ENCODE results near the gene SERF1B.
"Not testable (repeated sequence)": the region's sequence is repeated elsewhere in the genome, so short reads cannot be mapped to it uniquely, and the experiment has no call there.

SERF1B gene

DNA sequence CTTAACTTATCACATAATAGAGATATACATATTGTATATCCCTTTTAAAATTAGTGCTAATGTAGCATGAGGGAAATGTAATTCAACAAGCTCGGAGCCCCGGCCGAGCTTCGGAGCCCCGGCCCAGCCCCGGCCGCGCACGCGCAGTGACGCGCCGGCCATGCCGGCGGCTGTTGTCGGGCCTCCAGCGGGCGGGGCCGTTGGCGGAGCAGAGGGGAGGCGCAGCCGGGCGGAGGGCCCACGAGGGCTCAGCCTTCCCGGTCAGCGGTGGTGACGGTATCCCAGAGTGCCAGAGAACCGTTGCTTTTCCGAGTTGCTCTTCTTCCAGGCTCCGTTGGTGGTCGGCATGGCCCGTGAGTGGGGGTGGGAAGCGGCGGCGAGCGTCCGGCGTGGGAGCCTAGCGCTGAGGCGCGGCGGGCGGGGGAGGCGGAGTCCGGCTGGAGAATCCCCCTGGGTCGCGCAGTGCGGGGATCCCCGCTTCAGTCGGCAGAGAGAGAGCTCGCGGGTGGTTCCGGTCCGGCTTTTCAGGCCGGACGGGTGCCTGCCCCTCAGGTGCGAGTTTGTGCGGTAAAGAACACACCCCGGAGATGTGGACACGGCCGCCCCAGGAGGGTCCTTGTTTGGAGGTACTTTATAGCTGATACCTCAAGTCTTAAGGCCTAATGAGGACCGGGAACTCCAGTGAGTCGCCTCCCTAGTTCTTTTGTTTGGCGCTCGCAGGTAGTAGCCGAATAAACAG, at the start of gene SERF1B:
Gene SERF1B, plus strand, starts transcription at position 146 of the 739 bp plus-strand sequence. Its CDS starts 201 bp downstream, at position 347.
- DNase-seq (ENCODE audit: low read depth in 2 of 3, low spot score in 1 of 3) = not testable (repeated sequence)

DNA sequence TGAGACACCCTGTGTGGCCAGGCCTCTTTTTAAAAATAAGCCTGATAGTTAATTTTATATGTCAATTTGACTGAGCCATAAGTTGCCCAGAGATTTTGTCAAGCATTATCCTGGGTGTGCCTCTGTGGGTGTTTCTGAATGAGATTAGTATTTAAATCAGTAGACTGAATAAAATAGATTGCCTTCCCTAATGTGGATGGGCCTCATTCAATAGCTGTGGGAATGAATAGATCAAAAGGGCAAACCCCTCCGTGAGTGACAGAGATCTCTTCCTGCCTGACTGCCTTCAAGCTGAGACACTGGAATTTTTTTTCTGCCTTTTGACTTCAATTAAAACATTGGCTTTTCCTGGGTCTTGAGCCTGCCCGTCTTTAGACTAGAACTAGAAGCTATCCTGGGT, 33.3 kb upstream of the SERF1B start:
- DNase-seq (ENCODE audit: low read depth in 2 of 3, low spot score in 1 of 3) = not testable (repeated sequence)

DNA sequence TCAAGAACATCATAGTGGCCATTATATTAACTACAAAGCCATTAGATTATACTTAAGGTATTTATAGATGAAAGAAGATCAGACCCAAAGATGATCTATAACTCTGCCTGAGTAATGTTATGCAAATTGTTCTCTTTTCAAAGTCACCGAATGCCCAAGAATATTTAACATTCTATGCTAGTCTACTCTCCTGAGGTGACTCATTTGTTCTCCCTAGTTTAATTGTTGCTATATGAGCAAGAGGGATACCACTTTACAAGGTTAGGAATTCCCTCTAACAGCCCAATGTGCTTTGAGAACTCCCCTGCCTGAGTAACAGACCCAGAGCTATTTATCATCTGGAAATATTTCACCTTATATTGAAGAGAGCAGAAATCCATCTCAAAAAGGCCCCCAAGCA, 29.5 kb upstream of the SERF1B start:
- not testable (repeated sequence) for DNase-seq (ENCODE audit: low read depth in 2 of 3, low spot score in 1 of 3)

DNA sequence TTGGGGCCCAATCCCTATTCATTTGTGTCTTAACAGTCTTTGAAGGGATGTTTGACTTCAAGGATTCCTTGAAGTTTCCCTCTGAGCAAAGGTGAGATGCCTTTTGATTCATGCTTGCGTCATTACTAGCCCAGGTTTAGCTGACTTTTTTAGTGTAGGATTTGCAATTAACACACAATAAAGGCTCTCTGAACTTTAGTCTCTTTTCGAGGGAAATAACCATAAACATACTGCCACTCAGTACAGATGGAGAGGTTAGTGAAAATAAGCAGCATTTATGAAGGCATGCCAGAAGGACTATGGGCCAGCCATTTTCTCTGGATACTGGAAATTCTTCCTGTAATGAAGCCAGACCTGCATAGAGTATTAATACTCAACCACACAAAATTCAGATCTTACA, 4.4 kb upstream of the SERF1B start:
- DNase-seq (ENCODE audit: low read depth in 2 of 3, low spot score in 1 of 3) = not testable (repeated sequence)

DNA sequence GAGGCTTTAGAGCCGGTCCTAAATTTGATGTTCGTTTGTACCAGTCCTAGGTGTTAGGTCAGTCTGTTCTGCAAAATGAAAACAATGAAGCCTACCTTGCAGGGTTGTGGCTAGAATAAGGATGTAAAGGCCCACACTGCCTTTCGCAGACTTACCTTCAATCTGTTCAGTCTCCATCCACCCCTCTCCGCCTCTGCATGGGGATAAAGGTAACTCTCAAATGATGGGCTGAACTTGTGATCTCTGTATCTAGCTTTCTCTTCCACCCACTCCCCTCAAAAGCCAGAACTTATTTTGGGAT, 744 bp downstream of the SERF1B start:
- DNase-seq (ENCODE audit: low read depth in 2 of 3, low spot score in 1 of 3) = not testable (repeated sequence)

DNA sequence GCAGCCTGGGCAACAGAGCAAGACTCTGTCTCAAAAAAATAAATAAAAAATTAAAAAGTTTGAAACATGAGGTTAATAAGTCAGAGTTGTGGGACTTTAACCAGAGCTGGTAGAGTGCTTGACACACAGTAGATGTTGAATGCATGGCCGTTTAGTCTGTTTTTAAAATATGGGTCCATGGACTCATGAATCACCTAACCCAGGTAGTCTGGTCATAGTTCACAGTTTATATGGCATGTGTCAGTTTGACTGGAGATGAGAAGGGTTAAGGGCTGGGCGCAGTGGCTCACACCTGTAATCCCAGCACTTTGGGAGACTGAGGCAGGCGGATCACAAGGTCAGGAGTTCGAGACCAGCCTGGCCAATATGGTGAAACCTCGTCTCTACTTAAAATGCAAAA, 6.2 kb downstream of the SERF1B start:
- DNase-seq (ENCODE audit: low read depth in 2 of 3, low spot score in 1 of 3) = not testable (repeated sequence)

DNA sequence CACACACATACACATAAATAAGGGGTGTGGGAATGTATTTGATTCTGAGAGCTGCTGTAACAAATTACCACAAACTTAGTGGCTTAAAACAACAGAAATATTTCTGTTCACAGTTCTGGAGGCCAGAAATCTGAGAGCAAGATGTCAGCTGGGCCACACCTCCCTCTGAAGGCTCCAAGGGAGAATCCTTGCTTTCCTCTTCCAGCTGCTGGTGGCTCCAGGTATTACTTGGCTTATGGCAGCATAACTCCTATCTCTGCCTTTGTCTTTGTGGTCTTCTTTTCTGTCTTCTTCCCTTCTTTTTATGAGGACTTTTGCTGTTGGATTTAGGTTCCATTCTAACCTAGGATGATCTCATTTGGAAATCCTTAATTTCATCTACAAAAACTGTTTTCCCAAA, 16.4 kb downstream of the SERF1B start:
- DNase-seq (ENCODE audit: low read depth in 2 of 3, low spot score in 1 of 3) = not testable (repeated sequence)

DNA sequence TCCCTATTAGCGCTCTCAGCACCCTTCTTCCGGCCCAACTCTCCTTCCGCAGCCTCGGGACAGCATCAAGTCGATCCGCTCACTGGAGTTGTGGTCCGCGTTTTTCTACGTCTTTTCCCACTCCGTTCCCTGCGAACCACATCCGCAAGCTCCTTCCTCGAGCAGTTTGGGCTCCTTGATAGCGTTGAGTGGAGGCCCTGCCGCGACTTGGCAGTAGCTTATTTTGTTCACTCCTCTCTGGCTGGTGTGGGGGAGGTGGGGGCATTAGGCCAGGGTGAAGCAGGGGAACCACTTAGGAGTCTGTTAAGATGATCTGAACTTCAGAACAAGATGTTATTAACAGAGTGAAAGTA, 24.7 kb downstream of the SERF1B start:
- DNase-seq (ENCODE audit: low read depth in 2 of 3, low spot score in 1 of 3) = not testable (repeated sequence)

DNA sequence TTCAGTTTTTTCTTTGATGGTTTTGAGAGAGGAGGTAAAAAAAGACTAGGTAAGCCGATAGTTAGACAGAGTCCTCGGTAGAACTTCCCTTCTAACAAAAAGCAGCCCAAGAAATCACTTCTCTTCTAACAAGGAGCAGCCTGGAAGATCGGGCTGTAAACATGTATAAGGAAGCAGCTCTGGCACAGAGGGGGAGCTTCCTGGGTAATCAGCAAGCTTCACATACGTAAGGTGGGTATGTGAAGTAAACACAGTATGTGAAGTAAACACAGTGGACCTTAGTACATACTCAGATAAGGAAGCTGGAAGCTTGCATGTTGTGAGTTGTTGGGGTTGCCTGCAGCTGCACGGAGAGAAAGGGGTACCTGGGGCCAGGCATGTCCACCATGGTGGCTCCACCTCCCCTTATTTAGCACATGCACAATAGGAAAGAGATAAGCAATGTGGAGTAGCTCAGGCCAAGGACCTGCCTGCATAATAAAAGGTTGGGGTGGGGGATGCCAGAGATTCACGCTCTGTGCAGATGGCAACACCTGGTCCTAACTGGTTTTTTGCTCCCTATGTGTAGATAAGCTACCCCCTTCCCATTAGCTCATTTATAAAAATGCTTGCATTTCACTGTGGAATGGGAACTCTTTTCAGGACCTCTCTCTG, 31.4 kb downstream of the SERF1B start:
- not testable (repeated sequence) for DNase-seq (ENCODE audit: low read depth in 2 of 3, low spot score in 1 of 3)

DNA sequence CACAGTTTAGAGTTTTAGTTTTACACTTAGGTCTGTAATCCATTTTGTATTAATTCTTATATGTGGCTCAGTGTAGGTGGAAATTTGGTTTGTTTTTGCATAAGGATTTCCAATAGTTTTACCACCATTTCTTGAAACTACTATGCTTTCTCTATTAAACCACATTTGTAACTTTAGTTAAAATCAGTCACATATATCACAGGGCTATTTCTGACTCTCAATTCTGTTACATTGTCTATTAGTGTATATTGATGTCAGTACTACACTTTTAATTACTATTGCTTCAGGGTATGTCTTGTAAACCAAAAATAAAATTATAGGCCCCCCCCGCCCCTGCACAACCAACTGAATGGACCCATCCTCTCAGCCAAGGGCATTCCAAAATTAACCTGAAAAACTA, 32.1 kb downstream of the SERF1B start:
- DNase-seq (ENCODE audit: low read depth in 2 of 3, low spot score in 1 of 3) = not testable (repeated sequence)

DNA sequence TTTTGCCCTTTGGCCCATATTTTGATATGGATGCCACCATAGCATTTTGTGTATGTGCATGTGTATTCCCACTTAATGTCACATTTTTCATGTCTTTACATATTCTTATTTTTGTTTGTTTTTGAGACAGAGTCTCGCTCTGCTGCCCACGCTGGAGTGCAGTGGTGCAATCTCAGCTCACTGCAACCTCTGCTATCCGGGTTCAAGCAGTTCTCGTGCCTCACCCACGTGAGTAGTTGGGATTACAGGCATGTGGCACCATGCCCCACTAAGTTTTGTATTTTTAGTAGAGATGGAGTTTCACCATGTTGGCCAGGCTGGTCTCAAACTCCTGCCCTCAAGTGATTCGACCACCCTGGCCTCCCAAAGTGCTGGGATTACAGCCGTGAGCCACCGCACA, 52.6 kb downstream of the SERF1B start:
- not testable (repeated sequence) for DNase-seq (ENCODE audit: low read depth in 2 of 3, low spot score in 1 of 3)

DNA sequence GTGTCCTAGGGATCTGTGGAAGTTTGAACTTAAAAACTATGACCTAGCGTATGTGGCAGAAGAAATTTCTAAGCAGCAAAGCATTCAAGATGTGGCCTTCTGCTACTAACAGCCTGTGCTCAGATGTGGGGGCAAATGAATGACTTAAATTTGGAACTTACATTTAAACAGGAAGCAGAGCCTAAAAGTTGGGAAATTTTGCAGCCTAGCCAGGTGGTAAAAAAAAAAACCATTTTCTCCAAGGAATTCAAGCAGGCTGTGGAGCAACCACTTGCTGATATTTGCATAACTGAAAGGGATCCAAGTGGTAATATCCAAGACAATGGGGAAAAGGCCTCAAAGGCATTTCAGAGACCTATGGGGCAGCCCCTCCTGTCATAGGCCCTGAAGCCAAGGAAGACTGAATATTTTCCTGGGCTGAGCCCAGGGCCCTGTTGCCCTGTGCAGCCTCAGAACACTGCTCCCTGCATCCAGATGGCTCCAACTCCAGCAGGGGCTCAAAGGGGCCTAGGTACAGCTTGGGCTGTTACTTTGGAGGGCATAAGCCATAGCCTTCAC, 63.9 kb downstream of the SERF1B start:
- not testable (repeated sequence) for DNase-seq (ENCODE audit: low read depth in 2 of 3, low spot score in 1 of 3)

DNA sequence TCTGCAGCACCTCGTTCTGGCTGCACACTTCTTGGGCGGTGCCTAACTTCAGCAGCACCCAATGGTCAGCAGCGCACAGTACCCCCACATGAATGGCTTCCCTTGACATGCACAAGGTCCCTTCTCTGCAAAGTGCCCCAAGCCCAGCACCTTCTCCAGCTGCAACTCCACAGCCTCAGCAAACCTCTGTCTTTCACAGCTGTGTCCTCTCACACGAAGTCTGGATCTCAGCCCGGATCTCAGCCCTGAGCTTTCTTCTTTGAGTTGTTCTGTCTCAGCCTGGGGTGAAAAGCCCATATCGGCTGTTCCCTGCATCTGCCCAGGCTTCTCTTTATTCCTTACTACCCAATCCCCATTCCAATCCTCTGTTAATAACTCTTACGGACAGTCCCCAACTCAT, 66.7 kb downstream of the SERF1B start:
- not testable (repeated sequence) for DNase-seq (ENCODE audit: low read depth in 2 of 3, low spot score in 1 of 3)
